GM12878 (cell line): Measurements from ENCODE around the gene B3GNT2.

ENCODE experiments used
- ATF3 ChIP-seq: IDR thresholded peaks from 2 replicates; pipeline ENCODE4 v1.6.1; 2011; ENCODE audit warnings: low read depth, mild to moderate bottlenecking, low read length, moderate library complexity, borderline replicate concordance; ENCODE audit errors: extremely low read depth
- BCL3 ChIP-seq: IDR thresholded peaks from 2 replicates; pipeline ENCODE4 v1.6.1; 2011; ENCODE audit warnings: borderline replicate concordance, low read depth, mild to moderate bottlenecking, moderate library complexity, low read length; ENCODE audit not compliant: insufficient read depth, poor library complexity, severe bottlenecking
- BHLHE40 ChIP-seq, 2 experiments: fragments of 450-650 bp in 1 of 2; IDR thresholded peaks; 2 replicates each; pipeline ENCODE4 v1.6.1; 2011 to 2017; ENCODE audit warnings: low read depth in 2 of 2, borderline replicate concordance in 1 of 2, improper control_type of control experiment in 1 of 2, low read length in 1 of 2, mild to moderate bottlenecking in 1 of 2
- CEBPB ChIP-seq, 2 experiments: fragments of 150-350 bp in 1 of 2; IDR thresholded peaks; 2 replicates each; pipeline ENCODE4 v1.6.1; 2012 to 2014; ENCODE audit warnings: low read depth in 2 of 2, low read length in 2 of 2, borderline replicate concordance in 1 of 2, inconsistent platforms in 1 of 2
- CTCF ChIP-seq, 3 experiments: IDR thresholded peaks in 2 of 3; conservative IDR thresholded peaks in 1 of 3; 2 replicates each; pipeline ENCODE4 v1.5.1; 2011; ENCODE audit warnings: low read depth in 3 of 3, low read length in 3 of 3, mild to moderate bottlenecking in 3 of 3, control low read depth in 2 of 3, moderate library complexity in 2 of 3, inconsistent platforms in 1 of 3, mixed read lengths in 1 of 3; ENCODE audit not compliant: control insufficient read depth in 2 of 3, insufficient read depth in 1 of 3; ENCODE audit errors: extremely low read depth in 1 of 3
- E2F4 ChIP-seq: IDR thresholded peaks from 2 replicates; pipeline ENCODE4 v1.6.1; 2012; ENCODE audit warnings: low read depth, low read length, improper control_type of control experiment
- KDM1A ChIP-seq: fragments of 200-600 bp; sonication (generic); IDR thresholded peaks from 2 replicates; pipeline ENCODE4 v1.6.1; 2016; ENCODE audit warnings: borderline replicate concordance
- MYB ChIP-seq: fragments of 150-350 bp; IDR thresholded peaks from 2 replicates; pipeline ENCODE4 v1.6.1; 2014; ENCODE audit warnings: mild to moderate bottlenecking, low read depth, low read length, borderline replicate concordance
- TAF1 ChIP-seq: IDR thresholded peaks from 2 replicates; pipeline ENCODE4 v1.6.1; 2011; ENCODE audit warnings: mild to moderate bottlenecking, low read depth, low read length, borderline replicate concordance
- YY1 ChIP-seq: IDR thresholded peaks from 2 replicates; pipeline ENCODE4 v1.6.1; 2011; ENCODE audit warnings: low read depth, mild to moderate bottlenecking, low read length

GRCh38 chr2:62156861-62157496, 38.9 kb upstream of the B3GNT2 start:
- TF ChIP-seq CTCF (IDR thresholded peaks at IDR 0.05 in 2 of 3, conservative IDR thresholded peaks at IDR 0.05 in 1 of 3; ENCODE audit: control insufficient read depth in 2 of 3, extremely low read depth in 1 of 3, insufficient read depth in 1 of 3, low read depth in 3 of 3, low read length in 3 of 3) (no peak), CEBPB (IDR thresholded peaks at IDR 0.05; ENCODE audit: borderline replicate concordance in 1 of 2, low read depth in 2 of 2, low read length in 2 of 2) (no peak), KDM1A (no peak), MYB (no peak), BCL3 (no peak), TAF1 (no peak), ATF3 (no peak), BHLHE40 (IDR thresholded peaks at IDR 0.05; ENCODE audit: borderline replicate concordance in 1 of 2, low read depth in 2 of 2, low read length in 1 of 2) (no peak), YY1 (no peak), E2F4 (no peak)
